ENCODE results near the gene XRN1. TPM values are rescaled to one million over a fixed set of nuclear protein-coding genes. Genes with fewer than 3 reads are reported as not detected.

The XRN1 gene
- total and polyA plus RNA-seq, 12 donors = 2.1 to 33.4 (median 20.6) TPM

DNA sequence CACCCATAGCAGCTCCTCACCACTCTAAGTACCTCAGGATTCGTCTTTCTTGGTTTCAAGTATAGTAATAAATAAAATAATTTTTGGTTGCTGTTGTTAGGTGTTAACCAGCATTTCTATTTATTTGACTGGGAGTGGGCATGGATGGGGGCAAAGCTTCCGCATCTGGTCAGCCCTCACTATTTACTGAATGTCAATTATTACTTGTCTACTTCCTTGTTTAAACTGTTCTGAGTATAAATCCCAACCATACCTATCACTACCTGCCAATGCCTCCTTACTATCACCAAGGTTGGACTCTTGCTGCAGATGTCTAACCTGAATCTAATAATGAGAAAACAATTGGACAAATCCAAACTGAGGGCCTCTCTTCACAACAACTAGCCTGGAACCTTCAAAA lies 180.6 kb downstream of the XRN1 start:
- intact Hi-C loops (cut with DNase I) = no loop called here

DNA sequence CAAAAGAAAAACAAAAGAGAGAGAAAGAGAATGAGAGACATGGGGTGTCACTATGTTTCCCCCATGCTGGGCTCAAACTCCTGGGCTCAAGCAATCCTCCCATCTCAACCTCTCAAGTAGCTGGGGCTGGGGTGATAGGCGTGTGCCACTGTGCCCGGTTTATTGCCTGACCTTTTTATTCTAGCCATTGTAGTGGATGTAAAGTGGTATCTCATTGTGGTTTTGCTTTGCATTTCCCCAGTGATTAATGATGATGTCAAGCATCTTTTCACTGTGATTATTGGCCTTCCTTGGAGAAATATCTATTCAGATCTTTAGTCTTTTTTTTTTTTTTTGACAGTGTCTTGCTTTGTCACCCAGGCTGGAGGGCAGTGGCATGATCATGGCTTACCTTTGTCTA lies 184.7 kb downstream of the XRN1 start:
- ATAC-seq (no peak), DNase-seq (no peak)
- intact Hi-C loops (cut with DNase I) = no loop called here
- 85 to 87% methylated on average over 2 of the region's 2 CpGs for whole genome bisulfite sequencing, 2 donors
- TF ChIP-seq, protein P1, sequence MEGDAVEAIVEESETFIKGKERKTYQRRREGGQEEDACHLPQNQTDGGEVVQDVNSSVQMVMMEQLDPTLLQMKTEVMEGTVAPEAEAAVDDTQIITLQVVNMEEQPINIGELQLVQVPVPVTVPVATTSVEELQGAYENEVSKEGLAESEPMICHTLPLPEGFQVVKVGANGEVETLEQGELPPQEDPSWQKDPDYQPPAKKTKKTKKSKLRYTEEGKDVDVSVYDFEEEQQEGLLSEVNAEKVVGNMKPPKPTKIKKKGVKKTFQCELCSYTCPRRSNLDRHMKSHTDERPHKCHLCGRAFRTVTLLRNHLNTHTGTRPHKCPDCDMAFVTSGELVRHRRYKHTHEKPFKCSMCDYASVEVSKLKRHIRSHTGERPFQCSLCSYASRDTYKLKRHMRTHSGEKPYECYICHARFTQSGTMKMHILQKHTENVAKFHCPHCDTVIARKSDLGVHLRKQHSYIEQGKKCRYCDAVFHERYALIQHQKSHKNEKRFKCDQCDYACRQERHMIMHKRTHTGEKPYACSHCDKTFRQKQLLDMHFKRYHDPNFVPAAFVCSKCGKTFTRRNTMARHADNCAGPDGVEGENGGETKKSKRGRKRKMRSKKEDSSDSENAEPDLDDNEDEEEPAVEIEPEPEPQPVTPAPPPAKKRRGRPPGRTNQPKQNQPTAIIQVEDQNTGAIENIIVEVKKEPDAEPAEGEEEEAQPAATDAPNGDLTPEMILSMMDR (IDR thresholded peaks at IDR 0.05) = no peak
- Histone ChIP-seq H3K9me3 (peaks cover 0 to 16% (median 0%) of the 10 kb centered on the region in 11 donors), H3K27ac (no peak overlapping the region), H3K4me3 (no peak overlapping the region), H3K4me1 (no peaks in the 10 kb centered on the region), H3K27me3 (no peaks in the 10 kb centered on the region), H3K36me3 (no peaks in the 10 kb centered on the region)

More for the DNA sequence above, 180.6 kb downstream of the XRN1 start:
- ATAC-seq (no peak), DNase-seq (no peak)
- Histone ChIP-seq H3K27me3 (no peaks in the 10 kb centered on the region), H3K27ac (no peak overlapping the region), H3K4me3 (no peak overlapping the region), H3K9me3 (peaks cover 0 to 4% (median 0%) of the 10 kb centered on the region in 11 donors), H3K4me1 (peaks cover 0 to 21% (median 0%) of the 10 kb centered on the region in 9 donors), H3K36me3 (no peaks in the 10 kb centered on the region)
- 83 to 91% methylated on average over 2 of the region's 2 CpGs for WGBS, 2 donors
- TF ChIP-seq, protein P1 (IDR thresholded peaks at IDR 0.05) = no peak

DNA sequence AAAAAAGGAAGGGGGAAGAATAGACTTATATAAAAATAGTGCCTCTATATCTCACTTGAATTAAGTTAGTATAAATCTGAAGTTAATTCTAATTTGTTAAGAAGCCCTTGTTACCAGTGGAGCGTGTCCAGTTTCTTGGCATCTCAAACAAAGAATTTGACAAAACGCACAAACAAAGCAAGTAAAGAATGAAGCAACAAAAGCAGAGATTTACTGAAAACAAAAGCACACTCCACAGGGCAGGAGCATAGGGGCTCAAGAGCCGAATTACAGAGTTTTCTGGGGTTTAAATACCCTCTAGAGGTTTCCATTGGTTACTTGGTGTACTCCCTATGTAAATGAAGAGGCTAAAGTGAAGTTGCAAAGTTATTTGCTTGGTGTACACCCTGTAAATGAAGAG lies 188.5 kb downstream of the XRN1 start:
- no peak for DNase-seq
- no peaks in the 10 kb centered on the region for H3K4me1 ChIP-seq
- H3K27me3 ChIP-seq = no peaks in the 10 kb centered on the region
- no peak overlapping the region for H3K4me3 ChIP-seq
- no peak overlapping the region for H3K27ac ChIP-seq
- TF ChIP-seq, protein P1 (IDR thresholded peaks at IDR 0.05) = no peak
- no peak for ATAC-seq
- H3K9me3 ChIP-seq = peaks cover 0 to 39% (median 9%) of the 10 kb centered on the region in 11 donors
- no peaks in the 10 kb centered on the region for H3K36me3 ChIP-seq
- intact Hi-C loops (cut with DNase I) = no loop called here
- 73 to 79% methylated on average over 3 of the region's 3 CpGs for WGBS, 2 donors

DNA sequence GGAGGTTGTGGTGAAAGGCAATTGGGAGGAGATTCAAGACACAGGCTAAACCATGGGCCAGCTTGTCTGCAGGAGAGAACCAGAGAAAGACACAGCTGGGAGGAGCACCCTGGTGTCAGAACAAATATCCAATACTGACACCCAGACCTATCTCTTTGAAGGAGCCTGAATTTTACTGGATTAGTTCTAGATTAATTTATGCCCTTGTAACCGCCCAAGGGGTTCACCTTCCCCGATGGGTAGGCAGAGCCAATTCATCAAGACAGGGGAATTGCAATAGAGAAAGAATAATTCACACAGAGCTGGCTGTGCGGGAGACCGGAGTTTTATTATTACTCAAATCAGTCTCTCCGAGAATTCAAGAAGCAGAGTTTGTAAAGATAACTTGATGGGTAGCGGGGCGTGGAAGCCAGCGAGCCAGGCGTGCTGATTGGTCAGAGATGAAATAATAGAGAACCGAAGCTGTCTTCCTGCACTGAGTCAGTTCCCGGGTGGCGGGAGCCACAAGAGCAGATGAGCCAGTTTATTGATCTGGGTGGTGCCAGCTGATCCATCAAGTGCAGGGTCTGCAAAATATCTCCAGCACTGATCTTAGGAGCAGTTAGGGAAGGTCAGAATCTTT lies 191.0 kb downstream of the XRN1 start:
- Histone ChIP-seq H3K4me3 (no peak overlapping the region), H3K4me1 (no peaks in the 10 kb centered on the region), H3K27ac (no peak overlapping the region), H3K27me3 (no peaks in the 10 kb centered on the region), H3K9me3 (peaks cover 0 to 50% (median 14%) of the 10 kb centered on the region in 11 donors), H3K36me3 (no peaks in the 10 kb centered on the region)
- 91 to 95% methylated on average over 12 of the region's 12 CpGs for WGBS, 2 donors
- intact Hi-C loops (cut with DNase I) = no loop called here
- TF ChIP-seq, protein P1 (IDR thresholded peaks at IDR 0.05) = no peak
- ATAC-seq (no peak), DNase-seq (no peak)

Other genes with a start within 250 kb of the XRN1 start
- gene GK5, start 222.5 kb downstream of the XRN1 start, total RNA-seq = 10 to 100 TPM in 6 of 10 donors, 1 to 10 TPM in 4; 6.4 to 12.7 (median 10.3) TPM
- 10 to 100 TPM in 1 of 2 donors, 1 to 10 TPM in 1; 2.6 to 11.5 TPM for gene GK5, start 222.5 kb downstream of the XRN1 start, polyA plus RNA-seq
- 10 to 100 TPM in 6 of 10 donors, 1 to 10 TPM in 4; 6.8 to 13.6 (median 10.8) TPM for gene ATR, start 130.7 kb upstream of the XRN1 start, total RNA-seq
- 10 to 100 TPM in 1 of 2 donors, 1 to 10 TPM in 1; 4.8 to 19.7 TPM for gene ATR, start 130.7 kb upstream of the XRN1 start, polyA plus RNA-seq
- 1 to 10 TPM; 1.0 to 2.7 (median 1.8) TPM for gene PLS1, start 148.4 kb upstream of the XRN1 start, total RNA-seq
- under 1 TPM; 0.72 to 0.73 TPM for gene PLS1, start 148.4 kb upstream of the XRN1 start, polyA plus RNA-seq